ENCODE data around the gene WFIKKN1. TPM values are rescaled to one million over a fixed set of nuclear protein-coding genes. Genes with fewer than 3 reads are reported as not detected.

Gene WFIKKN1
- total RNA-seq, 1 donor from 2014 or later: 0.47 TPM

DNA sequence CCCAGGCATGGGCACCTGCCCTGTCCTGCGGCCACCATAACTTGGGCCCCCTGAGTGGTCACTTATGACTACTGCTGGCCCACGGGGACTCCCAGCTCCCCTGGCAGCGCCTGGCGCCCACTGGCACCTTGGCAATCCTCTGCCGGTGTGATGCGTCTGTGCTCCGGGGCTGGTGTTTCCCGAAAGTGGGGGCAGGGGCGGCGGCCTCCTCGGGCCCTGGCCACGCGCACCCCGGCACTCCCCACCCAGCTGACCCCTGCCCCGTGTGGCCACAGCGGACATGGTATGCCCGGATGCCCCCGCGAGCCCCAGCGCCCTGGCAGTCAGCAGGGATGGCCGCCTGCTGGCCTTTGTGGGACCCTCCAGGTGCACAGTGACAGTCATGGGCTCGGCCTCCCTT is 26.7 kb downstream of the WFIKKN1 start:
- no peaks in the 10 kb centered on the region for H3K9me3 Mint-ChIP-seq (ENCODE audit: low read depth)
- H3K36me3 Mint-ChIP-seq (ENCODE audit: low read depth): no peaks in the 10 kb centered on the region
- no peak for DNase-seq (ENCODE audit: low spot score)
- H3K27me3 Mint-ChIP-seq (ENCODE audit: low read depth): no peaks in the 10 kb centered on the region
- no peak overlapping the region for H3K4me3 Mint-ChIP-seq (ENCODE audit: unreplicated experiment)
- H3K4me1 Mint-ChIP-seq (ENCODE audit: low read depth): peaks cover 4% of the 10 kb centered on the region
- no peak for TF ChIP-seq CTCF (IDR thresholded peaks at IDR 0.05)
- H3K27ac Mint-ChIP-seq (ENCODE audit: unreplicated experiment): no peak overlapping the region

DNA sequence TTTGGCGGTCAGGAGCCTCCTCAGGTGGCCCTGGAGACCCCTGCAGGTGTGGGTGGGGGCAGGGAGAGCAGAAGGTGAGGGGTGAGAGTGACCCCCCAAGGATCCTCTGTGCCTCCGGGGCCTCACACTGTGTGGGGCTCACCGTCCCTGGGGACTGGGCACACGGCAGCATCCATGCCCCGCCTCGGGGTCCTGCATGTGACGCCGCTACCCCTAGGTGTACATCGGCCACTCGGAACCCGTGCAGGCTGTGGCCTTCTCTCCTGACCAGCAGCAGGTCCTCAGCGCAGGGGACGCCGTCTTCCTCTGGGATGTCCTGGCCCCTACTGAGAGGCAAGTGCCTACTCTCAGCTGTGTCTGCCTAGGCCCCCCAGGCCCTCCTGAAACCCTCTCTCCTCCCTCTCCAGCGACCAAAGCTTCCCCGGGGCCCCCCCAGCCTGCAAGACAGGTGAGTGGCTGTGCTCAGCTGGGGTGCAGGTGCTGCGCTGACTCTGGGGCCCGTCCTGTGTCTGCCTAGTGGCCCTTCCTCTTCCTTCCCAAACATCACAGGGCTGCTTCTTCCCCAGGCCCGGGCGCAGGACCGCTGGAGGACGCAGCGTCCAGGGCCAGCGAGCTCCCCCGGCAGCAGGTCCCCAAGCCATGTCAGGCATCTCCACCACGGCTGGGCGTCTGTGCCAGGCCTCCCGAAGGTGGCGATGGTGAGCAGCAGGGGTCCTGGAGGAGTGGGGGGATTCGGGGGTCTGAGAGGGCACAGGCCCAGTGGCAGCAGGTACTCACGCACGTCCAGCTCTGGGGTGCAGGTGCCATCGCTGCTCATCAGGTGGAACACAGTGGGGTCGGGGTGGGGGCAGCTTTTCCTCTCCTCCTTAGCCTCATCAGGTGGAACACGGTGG is 28.1 kb downstream of the WFIKKN1 start:
- H3K27me3 Mint-ChIP-seq (ENCODE audit: low read depth): no peaks in the 10 kb centered on the region
- H3K4me1 Mint-ChIP-seq (ENCODE audit: low read depth): peaks cover 4% of the 10 kb centered on the region
- no peak for DNase-seq (ENCODE audit: low spot score)
- H3K4me3 Mint-ChIP-seq (ENCODE audit: unreplicated experiment): no peak overlapping the region
- no peaks in the 10 kb centered on the region for H3K9me3 Mint-ChIP-seq (ENCODE audit: low read depth)
- peak; percentile 34 for TF ChIP-seq CTCF (IDR thresholded peaks at IDR 0.05)
- no peak overlapping the region for H3K27ac Mint-ChIP-seq (ENCODE audit: unreplicated experiment)
- H3K36me3 Mint-ChIP-seq (ENCODE audit: low read depth): no peaks in the 10 kb centered on the region

- Mint-ChIP-seq H3K9me3 (ENCODE audit: low read depth) (no peaks in the 10 kb centered on the region), H3K36me3 (ENCODE audit: low read depth) (no peaks in the 10 kb centered on the region), H3K27me3 (ENCODE audit: low read depth) (no peaks in the 10 kb centered on the region), H3K27ac (ENCODE audit: unreplicated experiment) (no peak overlapping the region), H3K4me3 (ENCODE audit: unreplicated experiment) (no peak overlapping the region), H3K4me1 (ENCODE audit: low read depth) (peaks cover 4% of the 10 kb centered on the region)
- DNase-seq (ENCODE audit: low spot score): no peak
- TF ChIP-seq CTCF (IDR thresholded peaks at IDR 0.05): no peak
Measured at GRCh38 chr16:659618-660017, 28.8 kb downstream of the WFIKKN1 start.

DNA sequence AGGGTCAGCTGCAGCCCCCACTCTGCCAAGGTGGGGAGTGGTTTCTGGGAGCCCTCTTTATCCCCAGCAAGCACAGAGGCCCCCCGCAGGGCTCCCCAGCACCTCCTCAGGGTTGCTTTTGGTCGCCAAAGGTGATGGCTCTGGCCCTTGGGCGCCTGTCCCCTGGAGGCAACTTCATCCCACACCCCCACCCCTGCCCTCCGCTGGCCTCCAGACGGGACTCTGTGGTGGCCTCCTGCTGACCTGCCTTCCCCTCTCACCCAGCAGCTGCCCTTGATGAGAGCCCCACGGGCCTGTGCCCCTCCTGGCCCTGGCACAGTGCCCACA is 29.3 kb downstream of the WFIKKN1 start:
- Mint-ChIP-seq H3K27ac (ENCODE audit: unreplicated experiment) (no peak overlapping the region), H3K9me3 (ENCODE audit: low read depth) (no peaks in the 10 kb centered on the region), H3K4me3 (ENCODE audit: unreplicated experiment) (no peak overlapping the region), H3K36me3 (ENCODE audit: low read depth) (no peaks in the 10 kb centered on the region), H3K27me3 (ENCODE audit: low read depth) (no peaks in the 10 kb centered on the region), H3K4me1 (ENCODE audit: low read depth) (peaks cover 4% of the 10 kb centered on the region)
- no peak for DNase-seq (ENCODE audit: low spot score)
- TF ChIP-seq CTCF (IDR thresholded peaks at IDR 0.05): no peak

GRCh38 chr16:660459-661183 is 29.8 kb downstream of the WFIKKN1 start:
- no peaks in the 10 kb centered on the region for H3K36me3 Mint-ChIP-seq (ENCODE audit: low read depth)
- H3K27ac Mint-ChIP-seq (ENCODE audit: unreplicated experiment): no peak overlapping the region
- H3K4me3 Mint-ChIP-seq (ENCODE audit: unreplicated experiment): no peak overlapping the region
- TF ChIP-seq CTCF (IDR thresholded peaks at IDR 0.05): peak; percentile 79
- H3K9me3 Mint-ChIP-seq (ENCODE audit: low read depth): no peaks in the 10 kb centered on the region
- no peaks in the 10 kb centered on the region for H3K27me3 Mint-ChIP-seq (ENCODE audit: low read depth)
- DNase-seq (ENCODE audit: low spot score): no peak
- H3K4me1 Mint-ChIP-seq (ENCODE audit: low read depth): peaks cover 4% of the 10 kb centered on the region
